H9 (cell line): ENCODE measurements around the gene FGR. TPM values are rescaled to one million over a fixed set of nuclear protein-coding genes. Genes with fewer than 3 reads are reported as not detected.

Experiments used
- DNase-seq: peaks from one replicate; pipeline ENCODE4 v3.0.0-alpha.2; 2017
- H2AFZ ChIP-seq: one replicate; pipeline ENCODE4 v1.6.1; 2013; ENCODE audit warnings: mild to moderate bottlenecking, low read length, control low read depth, moderate library complexity
- H2AK5ac ChIP-seq: 2 replicates; pipeline ENCODE4 v1.6.1; 2013; ENCODE audit warnings: low read length, control low read depth, mixed read lengths; ENCODE audit not compliant: insufficient read length
- H2BK120ac ChIP-seq: one replicate; pipeline ENCODE4 v1.6.1; 2013; ENCODE audit warnings: low read depth, mild to moderate bottlenecking, low read length, control low read depth, inconsistent platforms; ENCODE audit not compliant: poor library complexity, severe bottlenecking
- H2BK12ac ChIP-seq: 2 replicates; pipeline ENCODE4 v1.6.1; 2013; ENCODE audit warnings: low read length, control low read depth, mixed read lengths, low read depth; ENCODE audit not compliant: insufficient read length
- H2BK15ac ChIP-seq: 2 replicates; pipeline ENCODE4 v1.6.1; 2013; ENCODE audit warnings: low read depth, low read length, control low read depth
- H2BK20ac ChIP-seq: one replicate; pipeline ENCODE4 v1.6.1; 2013; ENCODE audit warnings: low read depth, mild to moderate bottlenecking, low read length, control low read depth, inconsistent platforms; ENCODE audit not compliant: poor library complexity, severe bottlenecking
- H2BK5ac ChIP-seq: 2 replicates; pipeline ENCODE4 v1.6.1; 2013; ENCODE audit warnings: low read length, control low read depth, mixed read lengths; ENCODE audit not compliant: insufficient read length
- H3K14ac ChIP-seq: 2 replicates; pipeline ENCODE4 v1.6.1; 2013; ENCODE audit warnings: low read length, control low read depth; ENCODE audit not compliant: insufficient read depth
- H3K18ac ChIP-seq: 2 replicates; pipeline ENCODE4 v1.6.1; 2013; ENCODE audit warnings: low read depth, mild to moderate bottlenecking, mixed read lengths, low read length, control low read depth; ENCODE audit not compliant: insufficient read length
- H3K23ac ChIP-seq: 2 replicates; pipeline ENCODE4 v1.6.1; 2013; ENCODE audit warnings: low read length, control low read depth, mixed read lengths, low read depth; ENCODE audit not compliant: insufficient read length
- H3K23me2 ChIP-seq: 2 replicates; pipeline ENCODE4 v1.6.1; 2013; ENCODE audit warnings: low read depth, mild to moderate bottlenecking, mixed read lengths, low read length, control low read depth; ENCODE audit not compliant: insufficient read length, poor library complexity, severe bottlenecking
- H3K27ac ChIP-seq: 2 replicates; pipeline ENCODE4 v1.5.1; 2013; ENCODE audit warnings: low read length, control low read depth, mixed read lengths, low read depth; ENCODE audit not compliant: insufficient read length
- H3K27me3 ChIP-seq: 2 replicates; pipeline ENCODE4 v1.6.1; 2013; ENCODE audit warnings: low read length, control low read depth, inconsistent platforms; ENCODE audit not compliant: insufficient read depth
- H3K4ac ChIP-seq: 2 replicates; pipeline ENCODE4 v1.6.1; 2013; ENCODE audit warnings: low read depth, mild to moderate bottlenecking, control low read depth, inconsistent platforms, low read length, moderate library complexity
- H3K4me1 ChIP-seq: 2 replicates; pipeline ENCODE4 v1.6.1; 2013; ENCODE audit warnings: low read length, control low read depth, inconsistent platforms; ENCODE audit not compliant: insufficient read depth
- H3K4me2 ChIP-seq: 2 replicates; pipeline ENCODE4 v1.6.1; 2013; ENCODE audit warnings: low read length, control low read depth, mixed read lengths; ENCODE audit not compliant: insufficient read length, insufficient read depth
- H3K56ac ChIP-seq: 2 replicates; pipeline ENCODE4 v1.6.1; 2013; ENCODE audit warnings: low read depth, mild to moderate bottlenecking, mixed read lengths, low read length, control low read depth; ENCODE audit not compliant: insufficient read length
- H3K79me1 ChIP-seq: 2 replicates; pipeline ENCODE4 v1.6.1; 2013; ENCODE audit warnings: low read depth, mild to moderate bottlenecking, moderate library complexity, low read length, control low read depth, inconsistent platforms; ENCODE audit not compliant: insufficient read depth, poor library complexity, severe bottlenecking
- H3K79me2 ChIP-seq: 2 replicates; pipeline ENCODE4 v1.6.1; 2013; ENCODE audit warnings: low read length, control low read depth, inconsistent platforms; ENCODE audit not compliant: insufficient read depth
- H3K9ac ChIP-seq: 2 replicates; pipeline ENCODE4 v1.6.1; 2013; ENCODE audit warnings: low read length, control low read depth, mixed read lengths; ENCODE audit not compliant: insufficient read length; ENCODE audit errors: extremely low read depth
- H3K9me3 ChIP-seq: one replicate; pipeline ENCODE4 v1.6.1; 2013; ENCODE audit warnings: low read depth, low read length, inconsistent platforms; ENCODE audit not compliant: control insufficient read depth
- H3T11ph ChIP-seq: one replicate; pipeline ENCODE4 v1.6.1; 2013; ENCODE audit warnings: mild to moderate bottlenecking, low read length, control low read depth, inconsistent platforms
- H4K20me1 ChIP-seq: one replicate; pipeline ENCODE4 v1.6.1; 2013; ENCODE audit not compliant: control insufficient read depth, insufficient read length, insufficient read depth
- H4K5ac ChIP-seq: 2 replicates; pipeline ENCODE4 v1.6.1; 2013; ENCODE audit warnings: low read depth, mild to moderate bottlenecking, mixed read lengths, low read length, control low read depth; ENCODE audit not compliant: insufficient read length
- H4K8ac ChIP-seq: replicated peaks from 2 replicates; pipeline ENCODE4 v1.6.1; 2013; ENCODE audit warnings: low read length, control low read depth, mixed read lengths, low read depth; ENCODE audit not compliant: insufficient read length
- H4K91ac ChIP-seq: 2 replicates; pipeline ENCODE4 v1.6.1; 2013; ENCODE audit warnings: low read depth, mild to moderate bottlenecking, moderate library complexity, mixed read lengths, low read length, control low read depth; ENCODE audit not compliant: insufficient read length
- H3K27ac Mint-ChIP-seq, 3 experiments: 2 replicates in 2 of 3; 3 replicates in 1 of 3; pipeline ENCODE4 v1.8.0; 2020 to 2021; ENCODE audit warnings: mixed read lengths in 3 of 3, mild to moderate bottlenecking in 1 of 3, moderate library complexity in 1 of 3
- H3K27me3 Mint-ChIP-seq: 2 replicates; pipeline ENCODE4 v1.8.0; 2021; ENCODE audit warnings: low read depth, mild to moderate bottlenecking, moderate library complexity, mixed read lengths
- H3K36me3 Mint-ChIP-seq, 3 experiments: 2 replicates in 2 of 3; 3 replicates in 1 of 3; pipeline ENCODE4 v1.8.0; 2020 to 2021; ENCODE audit warnings: low read depth in 3 of 3, mixed read lengths in 3 of 3; ENCODE audit not compliant: insufficient read depth in 1 of 3
- H3K4me1 Mint-ChIP-seq, 2 experiments: 2 replicates each; pipeline ENCODE4 v1.8.0; 2020; ENCODE audit warnings: mixed read lengths in 2 of 2
- H3K4me3 Mint-ChIP-seq, 2 experiments: 2 replicates in 1 of 2; 3 replicates in 1 of 2; pipeline ENCODE4 v1.8.0; 2020 to 2021; ENCODE audit warnings: mild to moderate bottlenecking in 2 of 2, mixed read lengths in 2 of 2, moderate library complexity in 1 of 2
- H3K9me3 Mint-ChIP-seq, 2 experiments: 2 replicates in 1 of 2; 3 replicates in 1 of 2; pipeline ENCODE4 v1.8.0; 2020; ENCODE audit warnings: mild to moderate bottlenecking in 2 of 2, mixed read lengths in 2 of 2, moderate library complexity in 1 of 2
- CTCF ChIP-seq: fragments of 200-600 bp; sonication (generic); conservative IDR thresholded peaks from 3 replicates; pipeline ENCODE4 v1.8.0; 2021; ENCODE audit warnings: antibody characterized with exemption, mild to moderate bottlenecking
- WGBS: extraction: QIAGEN DNeasy Blood & Tissue Kit; methylation state at CpG from one replicate; pipeline ENCODE4 v1.1.7; 2013; ENCODE audit warnings: missing lambda C conversion rate, low lambda C conversion rate, mixed read lengths; ENCODE audit not compliant: insufficient read length; ENCODE audit errors: extremely low coverage; 5-methylcytosine and 5-hydroxymethylcytosine counted together
- total RNA-seq: library from RNA; stranded (reverse); gene quantifications from 2 replicates; pipeline ENCODE4 v1.2.1, GENCODE V29; 2021

The FGR gene
- total RNA-seq, 1 experiment from 2014 or later = not detected

DNA sequence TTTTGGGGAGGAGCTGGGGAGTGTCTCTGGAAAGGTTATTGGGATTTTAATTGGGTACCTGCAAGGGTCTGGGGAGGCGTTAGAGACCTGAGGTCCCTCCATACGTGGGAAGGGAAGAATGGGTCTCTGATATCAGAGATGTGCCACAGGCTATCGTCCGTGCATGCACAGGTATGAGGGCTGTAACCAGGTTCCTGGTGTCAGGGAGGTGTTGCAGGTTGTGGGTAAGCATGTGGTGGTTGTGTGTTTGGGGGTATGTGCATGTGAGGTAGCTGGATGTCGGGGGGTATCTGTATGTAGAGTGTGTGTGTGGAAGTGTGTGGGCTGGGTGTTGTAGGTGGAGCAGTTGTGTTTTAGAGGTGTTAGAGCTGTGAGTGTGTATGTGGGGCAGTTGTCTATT is 39.4 kb downstream of the FGR start:
- Histone ChIP-seq H3K56ac (no peak overlapping the region), H2BK12ac (no peak overlapping the region), H3K18ac (no peak overlapping the region), H4K91ac (no peak overlapping the region), H4K5ac (no peak overlapping the region), H3K27me3 (no peaks in the 10 kb centered on the region), H3K14ac (no peak overlapping the region), H3K4ac (no peak overlapping the region), H3K79me2 (peaks cover 16% of the 10 kb centered on the region; the same call in 1 of the 2 replicates), H3K9me3 (no peaks in the 10 kb centered on the region), H3K27ac (no peak overlapping the region), H2BK120ac (no peak overlapping the region), H2BK5ac (no peak overlapping the region), H3K4me2 (no peak overlapping the region), H3K9ac (no peak overlapping the region), H3K4me1 (peaks cover 24% of the 10 kb centered on the region), H3K23me2 (no peaks in the 10 kb centered on the region), H3K23ac (no peak overlapping the region), H2AFZ (no peak overlapping the region), H2AK5ac (no peak overlapping the region), H2BK20ac (no peak overlapping the region), H3K79me1 (no peaks in the 10 kb centered on the region), H3T11ph (no peak overlapping the region), H4K8ac (no peak overlapping the region), H4K20me1 (peaks cover 6% of the 10 kb centered on the region), H2BK15ac (no peak overlapping the region)
- no peak for TF ChIP-seq CTCF
- Mint-ChIP-seq H3K36me3 (no peaks in the 10 kb centered on the region), H3K4me3 (no peak overlapping the region), H3K27me3 (no peaks in the 10 kb centered on the region), H3K27ac (no peak overlapping the region), H3K9me3 (no peaks in the 10 kb centered on the region), H3K4me1 (peaks cover 32 to 36% of the 10 kb centered on the region in 2 experiments)
- no peak for DNase-seq
- WGBS = no CpG with 5 or more reads among the region's 5 CpGs
